Activated CD4-positive, alpha-beta memory T cell treated with anti-CD3 and anti-CD28 coated beads, Interleukin-2, amount 10 ng/mL, durations not matched to agents 7 days and 5 days (primary cell): Measurements from ENCODE around the gene GATD1. TPM values are rescaled to one million over a fixed set of nuclear protein-coding genes. Genes with fewer than 3 reads are reported as not detected.

Experiments
- CTCF ChIA-PET: fragments of 350-600 bp; sonication (Branson Sonifier 250); formaldehyde crosslinking; loops from one replicate; lab custom pipeline; 2021; ENCODE audit warnings: antibody characterized with exemption, inconsistent platforms; lab: Charles Lee
- POLR2A ChIA-PET: fragments of 350-600 bp; sonication (Branson Sonifier 250); formaldehyde crosslinking; loops from one replicate; lab custom pipeline; 2021; ENCODE audit warnings: antibody characterized with exemption; lab: Charles Lee
- DNase-seq: peaks from one replicate; pipeline ENCODE4 v3.0.0-alpha.2; 2020
- H3K27ac Mint-ChIP-seq: one replicate; pipeline ENCODE4 v1.8.0; 2021; ENCODE audit warnings: mild to moderate bottlenecking, mixed read lengths
- H3K27me3 Mint-ChIP-seq: one replicate; pipeline ENCODE4 v1.8.0; 2021; ENCODE audit warnings: mixed read lengths
- H3K36me3 Mint-ChIP-seq: one replicate; pipeline ENCODE4 v1.8.0; 2021; ENCODE audit warnings: low read depth, mixed read lengths
- H3K4me1 Mint-ChIP-seq: one replicate; pipeline ENCODE4 v1.8.0; 2021; ENCODE audit warnings: mixed read lengths
- H3K4me3 Mint-ChIP-seq: one replicate; pipeline ENCODE4 v1.8.0; 2021; ENCODE audit warnings: mild to moderate bottlenecking, mixed read lengths
- H3K9me3 Mint-ChIP-seq: one replicate; pipeline ENCODE4 v1.8.0; 2021; ENCODE audit warnings: mixed read lengths
- total RNA-seq, 2 experiments: library from RNA; stranded (reverse); gene quantifications; one replicate each; pipeline ENCODE4 v1.2.3, GENCODE V29; 2021

Gene GATD1
- total RNA-seq, 2 experiments from 2014 or later: 48.6 to 52.9 TPM

DNA sequence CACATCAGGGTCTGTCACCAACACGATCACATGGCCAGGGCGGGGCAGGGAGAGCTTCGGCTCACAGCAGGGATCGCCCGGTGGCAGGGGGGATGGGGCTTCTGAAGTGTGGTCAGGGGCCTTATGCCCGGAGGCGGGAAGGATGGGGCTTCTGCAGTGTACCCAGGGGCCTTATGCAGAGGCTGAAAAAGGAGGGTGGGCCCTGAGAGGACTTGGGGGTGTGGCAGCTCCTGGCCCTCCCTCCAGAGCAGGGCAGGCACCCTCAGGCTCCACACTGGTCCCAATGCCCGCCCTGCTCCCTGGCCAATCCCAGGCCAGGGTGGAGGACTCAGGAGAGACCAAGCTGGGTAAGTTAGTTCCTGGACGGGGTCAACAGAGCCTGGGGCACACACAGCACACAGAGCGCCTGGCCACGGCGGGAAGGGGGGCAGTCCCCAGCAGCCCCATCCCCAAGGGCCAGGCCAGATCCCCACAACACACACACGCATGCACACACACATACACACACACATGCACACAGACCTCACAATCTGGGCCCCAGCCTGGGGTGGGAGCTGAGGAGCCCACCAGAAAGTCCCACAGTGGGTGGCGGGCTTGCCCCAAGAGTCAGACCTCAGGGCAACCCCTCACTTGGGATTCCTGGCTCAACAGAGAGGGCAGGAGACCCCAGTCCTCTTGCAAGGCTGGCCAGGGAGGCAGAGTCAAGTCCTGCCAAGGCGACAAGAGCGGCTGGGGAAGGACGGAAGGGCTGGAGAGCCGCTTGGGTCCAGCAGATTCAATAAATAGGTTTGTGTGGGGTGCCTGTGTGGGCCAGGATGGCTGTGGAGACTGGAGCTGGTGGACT is 13.7 kb upstream of the GATD1 start:
- DNase-seq: no peak
- no peak overlapping the region for H3K27ac Mint-ChIP-seq
- ChIA-PET CTCF (no interaction called here), POLR2A (interaction anchor here (0.9 to 2.0 kb wide), 3 partner anchors 13 to 18 kb away, joined by 3 to 5 read pairs (median 5); partner anchors contain the start of genes GATD1 and RPLP2)
- no peaks in the 10 kb centered on the region for H3K27me3 Mint-ChIP-seq
- no peak overlapping the region for H3K4me3 Mint-ChIP-seq
- peaks cover 32% of the 10 kb centered on the region for H3K4me1 Mint-ChIP-seq
- H3K36me3 Mint-ChIP-seq: peaks cover 9% of the 10 kb centered on the region
- H3K9me3 Mint-ChIP-seq: no peaks in the 10 kb centered on the region

DNA sequence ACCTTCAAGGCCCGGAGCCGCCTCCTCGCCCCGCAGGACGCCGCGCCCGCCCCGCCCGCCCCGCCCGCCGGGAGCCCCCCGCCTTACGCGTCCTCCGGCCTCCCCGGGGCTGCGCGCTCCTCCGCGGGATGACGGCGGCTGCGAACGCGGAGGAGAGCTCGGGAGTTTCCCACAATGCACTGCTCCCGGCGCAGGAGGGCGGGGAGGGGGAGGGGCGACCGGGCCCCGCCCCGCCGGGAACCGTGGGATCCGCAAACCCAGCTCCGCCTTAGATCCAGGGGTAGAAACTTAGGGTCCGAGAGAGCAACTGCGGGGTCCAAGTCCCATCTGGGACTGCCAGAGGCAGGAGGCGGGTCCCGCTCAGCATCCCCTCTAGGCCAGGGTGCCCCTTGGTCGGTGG is 12.7 kb upstream of the GATD1 start, which contains the start of gene CEND1:
CEND1 (minus strand) TSS at position 148 of the 400 bp plus-strand sequence. CDS start 1,514 bp downstream, outside the sequence.
- peak; percentile 68 for DNase-seq
- peak within 1 kb of the TSS; percentile 52 for H3K4me3 Mint-ChIP-seq
- ChIA-PET CTCF (interaction anchor here (0.6 kb wide), 1 partner anchor 19 kb away, joined by 3 read pairs; no protein-coding TSS in a partner anchor), POLR2A (interaction anchor here (0.6 to 2.0 kb wide), 5 partner anchors 11 to 214 kb away, joined by 3 to 5 read pairs (median 3); partner anchors contain the start of genes PHRF1 and RPLP2)
- no peak within 1 kb of the TSS for H3K27ac Mint-ChIP-seq
- no peaks in the 10 kb centered on the region for H3K27me3 Mint-ChIP-seq
- peaks cover 26% of the 10 kb centered on the region for H3K4me1 Mint-ChIP-seq
- H3K9me3 Mint-ChIP-seq: no peaks in the 10 kb centered on the region
- peaks cover 8% of the 10 kb centered on the region for H3K36me3 Mint-ChIP-seq

DNA sequence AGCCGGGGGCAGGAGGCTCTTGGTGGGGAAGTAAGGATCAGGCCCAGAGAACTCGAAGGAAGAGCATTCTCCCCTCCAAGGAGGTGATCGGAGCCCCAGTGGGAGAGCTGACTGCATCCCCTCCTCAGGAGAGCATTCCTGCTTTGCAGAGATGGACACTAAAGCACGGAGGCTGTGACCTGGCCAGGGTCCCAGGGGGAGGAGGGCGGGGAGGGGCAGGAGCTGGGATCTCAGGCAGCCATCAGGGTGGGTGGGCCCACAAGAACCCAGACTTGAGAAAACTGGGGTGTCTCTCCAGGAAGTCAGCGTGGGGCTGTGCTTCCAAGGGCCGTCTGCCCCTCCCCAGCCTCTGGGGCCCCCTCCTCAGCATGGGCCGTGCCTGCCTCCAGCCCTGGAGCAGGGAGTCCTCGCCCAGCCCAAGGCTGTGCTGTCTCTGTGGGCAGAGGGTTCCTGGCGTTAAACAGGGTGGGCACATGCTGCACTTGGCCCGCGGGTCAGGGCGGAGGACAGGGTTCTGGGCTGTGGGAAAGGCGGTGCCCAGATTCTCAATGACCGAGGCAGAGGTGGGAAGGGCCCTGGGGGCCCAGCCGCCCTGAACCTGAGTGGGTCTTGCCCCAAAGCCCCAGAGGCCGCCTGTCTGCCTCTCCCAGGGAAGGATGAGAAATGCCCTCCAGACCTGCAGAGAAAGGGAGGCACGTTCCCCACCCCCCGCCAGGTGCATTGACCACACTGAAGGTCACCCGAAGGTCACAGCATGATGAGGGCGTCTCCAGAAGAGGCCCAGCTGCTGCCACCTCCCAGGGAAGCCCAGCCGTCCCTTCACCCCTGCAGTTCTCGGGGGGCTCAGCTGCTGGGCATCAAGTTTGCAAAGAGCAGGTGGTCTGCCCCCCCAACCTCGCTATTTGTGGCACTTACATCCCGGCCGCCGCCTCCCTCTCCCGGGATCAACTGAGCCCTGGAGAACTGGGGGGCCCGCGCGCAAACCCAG is 12.0 kb upstream of the GATD1 start:
- ChIA-PET POLR2A (interaction anchor here (0.6 to 2.0 kb wide), 7 partner anchors 10 to 552 kb away, joined by 3 to 5 read pairs (median 3); partner anchors contain the start of genes PHRF1 and RPLP2), CTCF (interaction anchor here (0.5 kb wide), 1 partner anchor 12 kb away, joined by 4 read pairs; no protein-coding TSS in a partner anchor)
- H3K27me3 Mint-ChIP-seq: no peaks in the 10 kb centered on the region
- no peaks in the 10 kb centered on the region for H3K9me3 Mint-ChIP-seq
- peaks cover 23% of the 10 kb centered on the region for H3K4me1 Mint-ChIP-seq
- no peak for DNase-seq
- peaks cover 8% of the 10 kb centered on the region for H3K36me3 Mint-ChIP-seq
- no peak overlapping the region for H3K27ac Mint-ChIP-seq
- H3K4me3 Mint-ChIP-seq: peak overlapping the region; percentile 52

DNA sequence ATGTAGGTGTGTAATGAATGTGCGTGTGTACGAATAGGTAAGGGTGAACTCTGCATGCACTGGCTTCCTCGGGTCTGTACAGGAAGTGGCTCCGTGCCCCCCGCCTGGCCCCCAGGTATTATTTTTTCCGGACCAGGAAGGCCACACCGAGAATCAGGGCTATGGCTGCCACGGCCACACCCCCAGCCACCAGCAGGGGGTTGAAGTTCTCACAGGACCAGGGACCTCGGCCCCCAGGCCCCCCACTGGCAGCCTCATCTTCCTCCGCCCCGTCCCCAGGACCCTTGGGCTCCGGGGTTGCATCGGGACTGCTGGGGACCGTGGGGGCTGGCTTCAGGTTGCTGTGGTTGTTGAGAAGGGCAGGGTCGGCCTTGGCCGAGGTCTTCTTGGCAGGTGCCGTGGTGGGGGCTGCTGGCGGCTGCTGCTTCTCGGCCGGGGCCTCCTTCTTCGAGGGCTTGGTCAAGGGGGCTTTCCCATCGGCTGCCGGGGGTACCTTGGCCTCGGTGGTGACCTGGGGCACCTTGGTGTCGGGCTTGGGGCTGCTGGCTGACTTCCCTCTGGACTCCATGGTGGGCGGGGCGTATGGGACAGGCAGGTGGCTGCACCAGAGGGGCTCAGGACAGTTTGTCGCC is 10.8 kb upstream of the GATD1 start:
- H3K27ac Mint-ChIP-seq: no peak overlapping the region
- no peak for DNase-seq
- peaks cover 9% of the 10 kb centered on the region for H3K36me3 Mint-ChIP-seq
- peaks cover 18% of the 10 kb centered on the region for H3K4me1 Mint-ChIP-seq
- H3K4me3 Mint-ChIP-seq: no peak overlapping the region
- ChIA-PET CTCF (no interaction called here), POLR2A (interaction anchor here (1.1 to 1.4 kb wide), 2 partner anchors 8 to 10 kb away, joined by 4 read pairs; no protein-coding TSS in a partner anchor)
- H3K9me3 Mint-ChIP-seq: no peaks in the 10 kb centered on the region
- H3K27me3 Mint-ChIP-seq: no peaks in the 10 kb centered on the region

DNA sequence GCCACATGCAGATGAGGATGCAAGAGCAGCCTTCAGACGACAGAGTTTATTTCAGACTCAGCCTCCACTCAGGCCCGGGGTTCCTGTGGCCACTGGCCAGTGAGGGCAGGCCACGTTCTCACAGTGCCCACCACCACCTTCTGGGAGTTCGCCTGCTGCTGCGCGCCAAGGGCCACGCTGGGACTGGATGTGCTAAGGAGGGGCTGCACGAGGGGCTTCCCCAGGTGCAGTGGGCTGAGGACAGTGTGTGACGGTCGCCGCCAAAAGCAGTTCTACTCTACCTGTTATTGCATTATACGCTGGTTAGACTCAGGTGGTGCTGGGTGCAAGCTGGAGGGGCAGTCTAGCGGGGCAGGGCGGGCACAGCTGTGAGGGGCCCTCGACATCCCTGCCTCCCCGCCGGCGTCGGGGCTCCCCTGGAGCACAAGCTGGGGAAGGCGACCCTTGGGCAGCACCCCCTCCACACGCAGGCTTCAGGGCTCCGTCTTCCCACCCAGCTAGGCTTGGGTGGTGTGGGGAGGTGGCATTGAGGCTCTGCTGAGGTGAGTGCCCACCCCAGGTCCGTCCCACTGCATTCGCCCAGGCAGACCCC is 9.9 kb upstream of the GATD1 start:
- Mint-ChIP-seq H3K4me3 (no peak overlapping the region), H3K27ac (no peak overlapping the region), H3K4me1 (peaks cover 18% of the 10 kb centered on the region), H3K9me3 (no peaks in the 10 kb centered on the region), H3K27me3 (no peaks in the 10 kb centered on the region), H3K36me3 (peaks cover 9% of the 10 kb centered on the region)
- no peak for DNase-seq
- ChIA-PET POLR2A (interaction anchor here (1.4 kb wide), 1 partner anchor 9 kb away, joined by 4 read pairs; no protein-coding TSS in a partner anchor), CTCF (no interaction called here)

DNA sequence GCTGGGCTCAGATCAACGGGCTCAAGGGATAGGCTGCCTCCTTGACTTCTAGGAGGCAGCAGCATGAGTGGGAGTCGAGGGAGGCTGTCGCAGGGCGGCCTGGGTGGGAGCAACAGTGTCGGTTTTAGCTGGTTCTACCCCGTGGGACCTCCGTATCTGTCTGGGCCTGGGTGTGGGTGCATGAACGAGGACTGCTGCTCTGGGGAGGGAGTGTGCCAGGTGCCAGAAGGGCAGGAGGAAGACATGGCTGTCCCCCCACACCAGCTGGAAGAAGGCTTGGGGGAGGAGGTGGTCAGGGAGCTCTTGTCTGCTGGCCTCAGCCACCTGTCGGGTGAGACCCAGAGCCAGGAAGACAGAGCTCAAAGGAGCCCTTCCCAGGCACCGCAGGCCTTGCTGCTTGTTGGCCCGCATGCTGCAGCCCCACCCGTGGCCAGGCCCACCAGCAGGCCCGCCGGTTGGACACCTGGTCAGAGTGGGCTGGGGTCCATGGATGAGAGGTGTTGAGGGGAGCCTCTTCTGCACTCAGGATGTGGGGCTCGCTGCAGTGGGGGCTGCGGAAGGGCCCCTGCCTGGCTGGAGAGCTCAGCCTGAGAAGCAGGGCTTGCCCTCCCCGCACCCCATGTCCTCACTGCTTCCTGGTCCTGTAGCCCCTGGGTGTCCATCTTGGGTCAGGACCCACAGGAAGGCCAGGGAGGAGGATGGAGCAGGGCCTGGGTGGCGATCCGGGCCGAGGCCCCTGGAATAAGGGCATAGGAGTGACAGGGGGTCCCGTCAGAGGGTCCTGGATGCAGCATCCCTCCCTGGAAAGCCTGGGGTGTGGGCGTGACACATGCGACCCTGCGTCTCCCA is 9.2 kb upstream of the GATD1 start:
- CTCF ChIA-PET: interaction anchor here (1.3 kb wide), 1 partner anchor 91 kb away, joined by 3 read pairs; the partner anchor contains the start of gene TMEM80
- Mint-ChIP-seq H3K9me3 (no peaks in the 10 kb centered on the region), H3K27ac (no peak overlapping the region), H3K4me3 (no peak overlapping the region), H3K27me3 (no peaks in the 10 kb centered on the region), H3K4me1 (peaks cover 18% of the 10 kb centered on the region), H3K36me3 (peaks cover 9% of the 10 kb centered on the region)
- POLR2A ChIA-PET: interaction anchor here (0.9 to 1.1 kb wide), 3 partner anchors 9 to 23 kb away, joined by 3 read pairs; partner anchors contain the start of genes GATD1 and RPLP2
- no peak for DNase-seq

DNA sequence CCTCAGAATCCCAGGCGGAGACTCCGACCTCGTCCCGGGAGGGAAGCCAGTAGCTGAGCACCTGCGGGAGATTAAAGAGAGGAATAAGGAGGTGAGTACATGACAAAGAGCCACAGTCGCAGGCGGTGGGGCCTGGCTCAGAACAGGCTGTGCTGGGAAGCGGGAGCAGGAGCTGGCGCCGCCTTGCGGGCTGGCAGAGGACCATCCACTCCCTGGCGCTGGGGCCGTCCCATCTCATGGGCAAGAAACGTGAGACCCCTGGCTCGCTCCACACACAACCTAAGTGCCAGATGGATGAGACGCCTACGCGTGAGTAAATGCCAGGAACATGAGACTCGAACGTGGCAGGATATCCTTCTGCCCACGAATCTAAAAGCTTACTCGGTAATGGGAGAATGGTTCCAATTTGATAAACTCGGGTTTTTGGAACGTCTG is 6.3 kb upstream of the GATD1 start:
- Mint-ChIP-seq H3K27ac (no peak overlapping the region), H3K27me3 (no peaks in the 10 kb centered on the region), H3K9me3 (no peaks in the 10 kb centered on the region), H3K36me3 (peaks cover 8% of the 10 kb centered on the region), H3K4me3 (no peak overlapping the region), H3K4me1 (peaks cover 22% of the 10 kb centered on the region)
- DNase-seq: no peak
- ChIA-PET CTCF (interaction anchor here (0.6 kb wide), 2 partner anchors 39 to 94 kb away, joined by 3 read pairs; no protein-coding TSS in a partner anchor), POLR2A (no interaction called here)

DNA sequence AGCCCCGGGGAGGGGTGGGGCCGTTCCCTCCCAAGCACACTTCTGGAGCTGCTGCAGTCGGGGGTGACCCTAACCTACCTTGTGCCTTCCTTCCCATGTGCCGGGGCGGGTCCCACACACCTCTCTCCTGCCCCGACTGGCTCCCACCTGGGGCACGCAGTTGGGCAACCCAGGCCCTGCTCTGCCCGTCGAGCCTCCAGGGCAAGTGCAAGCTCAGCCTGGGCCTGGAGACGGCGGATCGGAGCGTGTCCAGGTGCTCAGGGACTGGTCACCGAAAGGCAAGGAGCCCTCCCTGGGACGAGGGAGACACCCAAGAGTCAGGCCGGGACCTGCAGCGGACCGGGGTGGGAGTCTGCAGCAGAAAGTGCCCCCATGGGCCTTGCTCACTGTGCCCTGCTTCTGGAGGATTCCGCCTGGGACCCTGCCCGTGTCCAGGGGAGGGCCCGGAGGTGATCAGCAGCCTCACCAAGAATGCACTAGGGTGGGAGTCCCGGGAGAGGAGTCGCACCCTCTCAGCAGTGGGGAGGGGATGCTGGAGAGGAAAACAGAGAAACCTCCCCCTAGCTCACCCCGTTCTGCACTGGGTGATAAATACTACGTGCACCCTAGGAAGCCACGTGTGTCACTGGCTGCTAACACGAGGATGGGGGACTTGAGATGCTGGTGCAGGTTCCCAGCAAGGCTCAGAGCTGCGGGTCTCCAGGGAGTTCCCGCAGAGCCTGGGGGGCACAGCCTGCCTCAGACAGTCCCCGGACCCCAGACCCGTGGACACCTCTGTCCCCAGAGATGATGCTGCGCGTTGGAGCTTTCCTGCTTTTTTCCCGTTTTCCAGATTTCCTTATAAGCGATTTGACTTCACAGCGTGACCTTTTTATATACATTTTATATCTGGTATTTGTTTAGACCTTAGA is 5.2 kb upstream of the GATD1 start:
- H3K9me3 Mint-ChIP-seq: no peaks in the 10 kb centered on the region
- ChIA-PET POLR2A (no interaction called here), CTCF (no interaction called here)
- peaks cover 8% of the 10 kb centered on the region for H3K36me3 Mint-ChIP-seq
- no peak overlapping the region for H3K27ac Mint-ChIP-seq
- no peak overlapping the region for H3K4me3 Mint-ChIP-seq
- no peaks in the 10 kb centered on the region for H3K27me3 Mint-ChIP-seq
- DNase-seq: no peak
- peaks cover 20% of the 10 kb centered on the region for H3K4me1 Mint-ChIP-seq

DNA sequence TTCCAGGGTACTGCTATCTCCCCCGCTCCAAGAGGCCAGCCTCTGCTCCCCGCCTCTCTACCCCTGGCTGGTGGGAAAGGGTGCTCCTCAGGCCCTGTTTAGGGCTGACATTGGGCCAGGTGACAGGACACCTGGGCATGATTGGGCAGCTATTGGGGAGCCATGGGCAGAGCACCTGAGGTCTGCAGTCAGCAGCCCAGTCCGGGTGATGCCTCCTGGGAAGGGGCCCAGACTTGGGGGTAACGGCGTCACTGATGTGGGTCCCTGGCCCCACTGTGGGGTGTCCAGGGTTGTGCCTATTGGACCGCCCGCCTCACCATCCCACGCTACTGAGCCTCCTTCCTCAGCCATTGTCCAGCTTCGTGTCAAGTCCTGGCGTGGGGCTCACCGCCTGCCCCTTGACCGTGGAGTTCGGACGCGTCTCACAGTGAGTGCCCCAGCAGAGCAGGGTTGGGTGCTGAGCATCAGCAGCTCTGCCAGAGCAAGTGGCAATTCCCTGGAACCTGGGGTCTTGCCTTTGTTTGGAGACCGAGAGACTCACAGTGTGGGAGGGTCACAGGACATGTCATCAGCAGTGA is 2.8 kb upstream of the GATD1 start:
- Mint-ChIP-seq H3K36me3 (peaks cover 8% of the 10 kb centered on the region), H3K27ac (no peak overlapping the region), H3K4me1 (peaks cover 29% of the 10 kb centered on the region), H3K4me3 (peak overlapping the region; percentile 12), H3K9me3 (no peaks in the 10 kb centered on the region), H3K27me3 (no peaks in the 10 kb centered on the region)
- no peak for DNase-seq
- ChIA-PET POLR2A (no interaction called here), CTCF (no interaction called here)
